IgD-negative memory B cell (primary cell): ENCODE measurements around the gene SPDYE8. TPM values are rescaled to one million over a fixed set of nuclear protein-coding genes. Genes with fewer than 3 reads are reported as not detected.
"Not testable (repeated sequence)": the region's sequence is repeated elsewhere in the genome, so short reads cannot be mapped to it uniquely, and the experiment has no call there.

Experiments used
- H3K27ac Mint-ChIP-seq, 3 donors: one replicate each; pipeline ENCODE4 v1.8.0; 2020 to 2022; ENCODE audit warnings: mild to moderate bottlenecking in 3 of 3, mixed read lengths in 3 of 3, moderate library complexity in 1 of 3
- H3K27me3 Mint-ChIP-seq: one replicate; pipeline ENCODE4 v1.8.0; 2021; ENCODE audit warnings: mixed read lengths
- H3K36me3 Mint-ChIP-seq: one replicate; pipeline ENCODE4 v1.8.0; 2020; ENCODE audit warnings: mild to moderate bottlenecking, mixed read lengths
- H3K4me1 Mint-ChIP-seq, 3 donors: one replicate each; pipeline ENCODE4 v1.8.0; 2020 to 2022; ENCODE audit warnings: mixed read lengths in 3 of 3, mild to moderate bottlenecking in 1 of 3
- H3K4me3 Mint-ChIP-seq, 4 donors: one replicate each; pipeline ENCODE4 v1.8.0; 2020 to 2022; ENCODE audit warnings: mild to moderate bottlenecking in 4 of 4, mixed read lengths in 4 of 4, moderate library complexity in 3 of 4
- H3K9me3 Mint-ChIP-seq, 3 donors: one replicate each; pipeline ENCODE4 v1.8.0; 2020 to 2021; ENCODE audit warnings: mixed read lengths in 3 of 3, mild to moderate bottlenecking in 1 of 3
- polyA plus RNA-seq: library from polyadenylated mRNA; unstranded; fragments of 300-500 nt; fragmentation: Illumina TruSeq; gene quantifications from one replicate; pipeline ENCODE4 v1.2.3, GENCODE V29; 2021

The SPDYE8 gene
- polyA plus RNA-seq, result 0.19 TPM

- not testable (repeated sequence) for H3K4me1 Mint-ChIP-seq, H3K9me3 Mint-ChIP-seq, H3K27me3 Mint-ChIP-seq, H3K36me3 Mint-ChIP-seq, H3K4me3 Mint-ChIP-seq, H3K27ac Mint-ChIP-seq
Observed at GRCh38 chr7:73029666-73030065, at the start of gene SPDYE8. Gene SPDYE8 (minus strand): TSS chr7:73029766. CDS start chr7:73027966, 1,800 bp downstream.

GRCh38 chr7:73057811-73058210, 28.2 kb upstream of the SPDYE8 start, which contains the start of gene SPDYE11:
Gene SPDYE11 (minus strand): TSS chr7:73057911. CDS start chr7:73056111, 1,800 bp downstream.
- H3K4me3 Mint-ChIP-seq, H3K36me3 Mint-ChIP-seq, H3K4me1 Mint-ChIP-seq, H3K27ac Mint-ChIP-seq, H3K27me3 Mint-ChIP-seq, H3K9me3 Mint-ChIP-seq: not testable (repeated sequence)

- H3K36me3 Mint-ChIP-seq, H3K4me3 Mint-ChIP-seq, H3K27me3 Mint-ChIP-seq, H3K27ac Mint-ChIP-seq, H3K4me1 Mint-ChIP-seq, H3K9me3 Mint-ChIP-seq: not testable (repeated sequence)
Observed at GRCh38 chr7:73006491-73006890, 23.1 kb downstream of the SPDYE8 start.

GRCh38 chr7:73005693-73006447, 23.7 kb downstream of the SPDYE8 start:
- not testable (repeated sequence) for H3K36me3 Mint-ChIP-seq, H3K4me1 Mint-ChIP-seq, H3K9me3 Mint-ChIP-seq, H3K27me3 Mint-ChIP-seq
- Mint-ChIP-seq H3K4me3 (peak overlapping the region; percentile 92 to 100 (median 98)), H3K27ac (peak overlapping the region; percentile 89 to 100 (median 99))

GRCh38 chr7:73005356-73005692, 24.2 kb downstream of the SPDYE8 start:
- not testable (repeated sequence) for H3K36me3 Mint-ChIP-seq, H3K4me1 Mint-ChIP-seq, H3K9me3 Mint-ChIP-seq, H3K27me3 Mint-ChIP-seq
- Mint-ChIP-seq H3K4me3 (peak overlapping the region; percentile 92 to 100 (median 98)), H3K27ac (peak overlapping the region; percentile 89 to 100 (median 99))

GRCh38 chr7:72997887-72998468, 31.6 kb downstream of the SPDYE8 start:
- not testable (repeated sequence) for H3K36me3 Mint-ChIP-seq, H3K27me3 Mint-ChIP-seq, H3K9me3 Mint-ChIP-seq, H3K4me3 Mint-ChIP-seq, H3K27ac Mint-ChIP-seq, H3K4me1 Mint-ChIP-seq

- not testable (repeated sequence) for H3K36me3 Mint-ChIP-seq, H3K27ac Mint-ChIP-seq, H3K4me3 Mint-ChIP-seq, H3K27me3 Mint-ChIP-seq, H3K4me1 Mint-ChIP-seq, H3K9me3 Mint-ChIP-seq
Observed at GRCh38 chr7:72997447-72997846, 32.1 kb downstream of the SPDYE8 start.

- not testable (repeated sequence) for H3K4me3 Mint-ChIP-seq, H3K27me3 Mint-ChIP-seq, H3K36me3 Mint-ChIP-seq, H3K9me3 Mint-ChIP-seq, H3K27ac Mint-ChIP-seq, H3K4me1 Mint-ChIP-seq
Observed at GRCh38 chr7:72995484-72995883, 34.1 kb downstream of the SPDYE8 start.

GRCh38 chr7:72990146-72990913, 39.2 kb downstream of the SPDYE8 start:
- H3K27ac Mint-ChIP-seq, H3K36me3 Mint-ChIP-seq, H3K4me3 Mint-ChIP-seq, H3K4me1 Mint-ChIP-seq, H3K9me3 Mint-ChIP-seq, H3K27me3 Mint-ChIP-seq: not testable (repeated sequence)

- H3K9me3 Mint-ChIP-seq, H3K27me3 Mint-ChIP-seq, H3K4me3 Mint-ChIP-seq, H3K36me3 Mint-ChIP-seq, H3K4me1 Mint-ChIP-seq, H3K27ac Mint-ChIP-seq: not testable (repeated sequence)
Observed at GRCh38 chr7:72982084-72982483, 47.5 kb downstream of the SPDYE8 start.

GRCh38 chr7:72980382-72980781, 49.2 kb downstream of the SPDYE8 start:
- not testable (repeated sequence) for H3K27me3 Mint-ChIP-seq, H3K9me3 Mint-ChIP-seq, H3K4me1 Mint-ChIP-seq, H3K36me3 Mint-ChIP-seq, H3K4me3 Mint-ChIP-seq, H3K27ac Mint-ChIP-seq

- not testable (repeated sequence) for H3K4me1 Mint-ChIP-seq, H3K9me3 Mint-ChIP-seq
Observed at GRCh38 chr7:72976434-72976833, 53.1 kb downstream of the SPDYE8 start.

GRCh38 chr7:72975656-72976286, 53.8 kb downstream of the SPDYE8 start:
- not testable (repeated sequence) for H3K4me3 Mint-ChIP-seq, H3K27ac Mint-ChIP-seq, H3K27me3 Mint-ChIP-seq, H3K9me3 Mint-ChIP-seq, H3K4me1 Mint-ChIP-seq, H3K36me3 Mint-ChIP-seq

More at GRCh38 chr7:72976434-72976833, 53.1 kb downstream of the SPDYE8 start:
- not testable (repeated sequence) for H3K27me3 Mint-ChIP-seq, H3K27ac Mint-ChIP-seq, H3K36me3 Mint-ChIP-seq, H3K4me3 Mint-ChIP-seq

- H3K4me1 Mint-ChIP-seq, result not testable (repeated sequence)
Observed at GRCh38 chr7:72974781-72975180, 54.8 kb downstream of the SPDYE8 start.

GRCh38 chr7:72971505-72971904, 58.1 kb downstream of the SPDYE8 start:
- not testable (repeated sequence) for H3K27ac Mint-ChIP-seq, H3K4me3 Mint-ChIP-seq, H3K36me3 Mint-ChIP-seq, H3K4me1 Mint-ChIP-seq, H3K9me3 Mint-ChIP-seq, H3K27me3 Mint-ChIP-seq

More at GRCh38 chr7:72974781-72975180, 54.8 kb downstream of the SPDYE8 start:
- not testable (repeated sequence) for H3K9me3 Mint-ChIP-seq, H3K4me3 Mint-ChIP-seq, H3K36me3 Mint-ChIP-seq, H3K27me3 Mint-ChIP-seq, H3K27ac Mint-ChIP-seq
